NB4 (cell line): ENCODE measurements around the gene UTP15.

ENCODE experiments used
- DNase-seq: peaks from one replicate; pipeline ENCODE4 v3.0.0; 2010; ENCODE audit warnings: low read depth
- H3K4me3 ChIP-seq: one replicate; pipeline ENCODE4 v1.5.1; 2011; ENCODE audit warnings: mild to moderate bottlenecking, low read depth, low read length, moderate library complexity
- CTCF ChIP-seq: IDR thresholded peaks from one replicate; pipeline ENCODE4 v1.5.1; 2012; ENCODE audit warnings: low read depth, low read length
- MAX ChIP-seq: IDR thresholded peaks from 2 replicates; pipeline ENCODE4 v1.6.1; 2011; ENCODE audit warnings: low read depth, low read length
- MYC ChIP-seq: IDR thresholded peaks from 2 replicates; pipeline ENCODE4 v1.6.1; 2011; ENCODE audit warnings: low read depth, low read length
- POLR2A ChIP-seq: IDR thresholded peaks from 2 replicates; pipeline ENCODE4 v1.6.1; 2011; ENCODE audit warnings: mild to moderate bottlenecking; ENCODE audit not compliant: insufficient read length; ENCODE audit errors: extremely low read depth

Gene UTP15

GRCh38 chr5:73528248-73528647, 37.3 kb upstream of the UTP15 start:
- TF ChIP-seq CTCF (no peak), MYC (no peak), POLR2A (no peak), MAX (no peak)
- H3K4me3 ChIP-seq, result no peak overlapping the region
- no peak for DNase-seq

GRCh38 chr5:73529081-73529480, 36.5 kb upstream of the UTP15 start:
- no peak overlapping the region for H3K4me3 ChIP-seq
- DNase-seq, result no peak
- TF ChIP-seq MYC (no peak), MAX (no peak), POLR2A (no peak), CTCF (no peak)

- TF ChIP-seq MAX (no peak), MYC (no peak), POLR2A (no peak), CTCF (no peak)
- H3K4me3 ChIP-seq, result no peak overlapping the region
These were observed 34.2 kb upstream of the UTP15 start for GRCh38 chr5:73531356-73531755.

GRCh38 chr5:73532195-73532594, 33.3 kb upstream of the UTP15 start:
- no peak overlapping the region for H3K4me3 ChIP-seq
- no peak for DNase-seq
- TF ChIP-seq MAX, result no peak
- TF ChIP-seq MYC, result no peak
- TF ChIP-seq CTCF, result no peak
- TF ChIP-seq POLR2A, result no peak

More at GRCh38 chr5:73531356-73531755, 34.2 kb upstream of the UTP15 start:
- no peak for DNase-seq

GRCh38 chr5:73534011-73534644, 31.4 kb upstream of the UTP15 start:
- no peak for DNase-seq
- TF ChIP-seq POLR2A, result no peak
- no peak for TF ChIP-seq CTCF
- H3K4me3 ChIP-seq, result no peak overlapping the region

GRCh38 chr5:73534971-73535370, 30.6 kb upstream of the UTP15 start:
- TF ChIP-seq POLR2A (no peak), MAX (no peak), MYC (no peak), CTCF (no peak)
- DNase-seq, result no peak
- no peak overlapping the region for H3K4me3 ChIP-seq
